Liver (tissue), 9 donors: ENCODE measurements around the gene SNRPA. TPM values are rescaled to one million over a fixed set of nuclear protein-coding genes. Genes with fewer than 3 reads are reported as not detected.

Source experiments
- DNase-seq: peaks from one replicate; pipeline ENCODE4 v3.0.0-alpha.2; 2017; ENCODE audit warnings: low spot score
- H3K27ac ChIP-seq, 2 donors: one replicate each; pipeline ENCODE4 v1.7.0; 2013; ENCODE audit warnings: inconsistent platforms in 2 of 2, low read length in 2 of 2, control low read depth in 1 of 2, low read depth in 1 of 2, mild to moderate bottlenecking in 1 of 2
- H3K27me3 ChIP-seq, 4 donors: one replicate each; pipeline versions ENCODE4 v1.6.1 to v1.7.0; 2013; ENCODE audit warnings: low read length in 3 of 4, inconsistent platforms in 1 of 4, mild to moderate bottlenecking in 1 of 4, moderate library complexity in 1 of 4; ENCODE audit not compliant: control insufficient read depth in 4 of 4, insufficient read depth in 4 of 4
- H3K36me3 ChIP-seq, 4 donors: one replicate each; pipeline versions ENCODE4 v1.6.1 to v1.7.0; 2013; ENCODE audit warnings: low read length in 3 of 4, mild to moderate bottlenecking in 3 of 4, low read depth in 1 of 4, moderate library complexity in 1 of 4; ENCODE audit not compliant: control insufficient read depth in 4 of 4, insufficient read depth in 3 of 4
- H3K4me1 ChIP-seq, 4 donors: one replicate each; pipeline versions ENCODE4 v1.6.1 to v1.7.0; 2013; ENCODE audit warnings: low read length in 3 of 4, mild to moderate bottlenecking in 3 of 4, moderate library complexity in 1 of 4; ENCODE audit not compliant: control insufficient read depth in 4 of 4, insufficient read depth in 4 of 4
- H3K4me3 ChIP-seq, 3 donors: one replicate each; pipeline versions ENCODE4 v1.6.1 to v1.7.0; 2013; ENCODE audit warnings: low read length in 3 of 3, control low read depth in 1 of 3, low read depth in 1 of 3, mild to moderate bottlenecking in 1 of 3
- H3K9ac ChIP-seq, 2 donors: one replicate each; pipeline ENCODE4 v1.7.0; 2013; ENCODE audit warnings: low read length in 2 of 2, mild to moderate bottlenecking in 2 of 2, moderate library complexity in 2 of 2, control low read depth in 1 of 2, low read depth in 1 of 2
- H3K9me3 ChIP-seq, 4 donors: one replicate each; pipeline versions ENCODE4 v1.6.1 to v1.7.0; 2013; ENCODE audit warnings: low read length in 3 of 4; ENCODE audit not compliant: control insufficient read depth in 4 of 4
- ATF3 ChIP-seq: IDR thresholded peaks from 2 replicates; pipeline ENCODE4 v1.6.1; 2016; ENCODE audit warnings: antibody characterized with exemption
- CTCF ChIP-seq: fragments of 150-350 bp; IDR thresholded peaks from 2 replicates; pipeline ENCODE4 v1.5.1; 2017; ENCODE audit warnings: improper control_type of control experiment, low read depth, low read length; ENCODE audit not compliant: missing input control
- EGR1 ChIP-seq, 2 donors: IDR thresholded peaks; 2 replicates each; pipeline ENCODE4 v1.6.1; 2016 to 2018; ENCODE audit warnings: antibody characterized with exemption in 2 of 2, low read depth in 2 of 2
- FOXA1 ChIP-seq: IDR thresholded peaks from 2 replicates; pipeline ENCODE4 v1.6.1; 2016; ENCODE audit warnings: antibody characterized with exemption
- FOXA2 ChIP-seq: IDR thresholded peaks from 2 replicates; pipeline ENCODE4 v1.6.1; 2016; ENCODE audit warnings: antibody characterized with exemption
- GABPA ChIP-seq, 2 donors: IDR thresholded peaks in 1 of 2; conservative IDR thresholded peaks in 1 of 2; 2 replicates each; pipeline ENCODE4 v1.6.1; 2016; ENCODE audit warnings: antibody characterized with exemption in 2 of 2, mild to moderate bottlenecking in 1 of 2, moderate library complexity in 1 of 2
- HNF4A ChIP-seq, 2 donors: conservative IDR thresholded peaks; 2 replicates each; pipeline ENCODE4 v1.6.1; 2016; ENCODE audit warnings: antibody characterized with exemption in 2 of 2, mild to moderate bottlenecking in 2 of 2
- HNF4G ChIP-seq: IDR thresholded peaks from 2 replicates; pipeline ENCODE4 v1.6.1; 2016; ENCODE audit warnings: antibody characterized with exemption
- JUND ChIP-seq, 2 donors: IDR thresholded peaks; 2 replicates each; pipeline ENCODE4 v1.6.1; 2016; ENCODE audit warnings: antibody characterized with exemption in 2 of 2
- MAX ChIP-seq: IDR thresholded peaks from 2 replicates; pipeline ENCODE4 v1.6.1; 2016; ENCODE audit warnings: antibody characterized with exemption
- NR2F2 ChIP-seq: IDR thresholded peaks from 2 replicates; pipeline ENCODE4 v1.6.1; 2016; ENCODE audit warnings: antibody characterized with exemption
- RAD21 ChIP-seq, 2 donors: IDR thresholded peaks; 2 replicates each; pipeline ENCODE4 v1.6.1; 2016; ENCODE audit warnings: antibody characterized with exemption in 2 of 2, mild to moderate bottlenecking in 2 of 2
- REST ChIP-seq: IDR thresholded peaks from 2 replicates; pipeline ENCODE4 v1.6.1; 2016; ENCODE audit warnings: antibody characterized with exemption, mild to moderate bottlenecking
- RXRA ChIP-seq, 2 donors: IDR thresholded peaks; 2 replicates each; pipeline ENCODE4 v1.6.1; 2017 to 2018; ENCODE audit warnings: antibody characterized with exemption in 2 of 2, mild to moderate bottlenecking in 1 of 2
- SP1 ChIP-seq: IDR thresholded peaks from 2 replicates; pipeline ENCODE4 v1.6.1; 2018; ENCODE audit warnings: antibody characterized with exemption, mild to moderate bottlenecking
- TAF1 ChIP-seq: conservative IDR thresholded peaks from 2 replicates; pipeline ENCODE4 v1.6.1; 2016; ENCODE audit warnings: antibody characterized with exemption, mild to moderate bottlenecking
- YY1 ChIP-seq: IDR thresholded peaks from 2 replicates; pipeline ENCODE4 v1.6.1; 2016; ENCODE audit warnings: antibody characterized with exemption, mild to moderate bottlenecking
- ZBTB33 ChIP-seq: IDR thresholded peaks from 2 replicates; pipeline ENCODE4 v1.6.1; 2016; ENCODE audit warnings: antibody characterized with exemption
- WGBS: extraction: QIAGEN DNeasy Blood & Tissue Kit; methylation state at CpG from one replicate; pipeline ENCODE4 v1.1.7; 2013; 5-methylcytosine and 5-hydroxymethylcytosine counted together
- polyA plus RNA-seq, 2 donors: library from polyadenylated mRNA; stranded (reverse) in 1 of 2; unstranded in 1 of 2; fragments of 200-250 nt in 1 of 2; fragments of >200 nt in 1 of 2; fragmentation: Nextera tagmentation in 1 of 2; extraction: Ambion mirVana in 1 of 2; gene quantifications; one replicate each; pipeline versions ENCODE4 v1.2.1 to v1.2.3, GENCODE V29; 2013 to 2015
- total RNA-seq, 2 donors: library from RNA; depleted of rRNA; stranded (reverse); fragments of >200 nt; gene quantifications; one replicate each; pipeline ENCODE4 v1.2.3, GENCODE V29; 2014
- donor health status: healthy.
- donor health status: healthy.
- donor health status: healthy.
- donor health status: healthy.
- donor health status: healthy.

The SNRPA gene
- total and polyA plus RNA-seq, 4 donors: 11.8 to 27.1 (median 17.0) TPM

- Histone ChIP-seq H3K27ac (peak overlapping the region; percentile 49 to 70), H3K27me3 (no peaks in the 10 kb centered on the region), H3K4me3 (peak overlapping the region in 2 of 3 donors; percentile 12 to 29), H3K9ac (no peak overlapping the region), H3K9me3 (no peaks in the 10 kb centered on the region), H3K36me3 (peaks cover 8 to 25% (median 16%) of the 10 kb centered on the region in 4 donors), H3K4me1 (peaks cover 3 to 38% (median 26%) of the 10 kb centered on the region in 4 donors)
- 55% methylated on average over 9 of the region's 9 CpGs for WGBS
- DNase-seq: no peak
- TF ChIP-seq NR2F2 (peak; percentile 11), CTCF (no peak), JUND (IDR thresholded peaks at IDR 0.05) (peak in 1 of 2 donors; percentile 18), RXRA (IDR thresholded peaks at IDR 0.05) (peak in 1 of 2 donors; percentile 65), MAX (peak; percentile 39), YY1 (peak; percentile 68), RAD21 (IDR thresholded peaks at IDR 0.05) (peak in 1 of 2 donors; percentile 60), GABPA (IDR thresholded peaks at IDR 0.05 in 1 of 2, conservative IDR thresholded peaks at IDR 0.05 in 1 of 2) (peak in 1 of 2 donors; percentile 25), REST (no peak), ZBTB33 (no peak), EGR1 (IDR thresholded peaks at IDR 0.05; ENCODE audit: low read depth in 2 of 2) (peak in 1 of 2 donors; percentile 19), ATF3 (no peak), FOXA1 (no peak), HNF4G (peak; percentile 88), FOXA2 (no peak), HNF4A (conservative IDR thresholded peaks at IDR 0.05) (peak; percentile 93 to 95), SP1 (peak; percentile 90), TAF1 (peak; percentile 33)
Measured at GRCh38 chr19:40754611-40755247, 3.7 kb downstream of the SNRPA start.
